Mucosa of rectum (tissue), 2 donors: ENCODE results near the gene CROCC2.

ENCODE experiments used
- H3K27ac ChIP-seq, 2 donors: one replicate each; pipeline ENCODE4 v1.7.0; 2013; ENCODE audit warnings: inconsistent platforms in 2 of 2, low read depth in 2 of 2, low read length in 2 of 2
- H3K27me3 ChIP-seq, 2 donors: one replicate each; pipeline ENCODE4 v1.7.0; 2013; ENCODE audit warnings: low read length in 2 of 2; ENCODE audit not compliant: control insufficient read depth in 2 of 2, insufficient read depth in 2 of 2
- H3K36me3 ChIP-seq, 2 donors: one replicate each; pipeline ENCODE4 v1.7.0; 2013; ENCODE audit warnings: low read length in 2 of 2; ENCODE audit not compliant: control insufficient read depth in 2 of 2, insufficient read depth in 2 of 2
- H3K4me1 ChIP-seq, 2 donors: one replicate each; pipeline ENCODE4 v1.7.0; 2013; ENCODE audit warnings: low read length in 2 of 2, mild to moderate bottlenecking in 1 of 2; ENCODE audit not compliant: control insufficient read depth in 2 of 2, insufficient read depth in 2 of 2
- H3K4me3 ChIP-seq, 2 donors: one replicate each; pipeline ENCODE4 v1.7.0; 2013; ENCODE audit warnings: low read length in 2 of 2
- H3K9ac ChIP-seq, 2 donors: one replicate each; pipeline ENCODE4 v1.7.0; 2013; ENCODE audit warnings: low read length in 2 of 2, low read depth in 1 of 2, mild to moderate bottlenecking in 1 of 2
- H3K9me3 ChIP-seq, 2 donors: one replicate each; pipeline ENCODE4 v1.7.0; 2013; ENCODE audit warnings: low read length in 2 of 2; ENCODE audit not compliant: control insufficient read depth in 2 of 2
- donor health status: healthy.
- donor health status: Normal muscosa, but diverticular disease.

Gene CROCC2

GRCh38 chr2:240900141-240900860 is 5.8 kb upstream of the CROCC2 start:
- Histone ChIP-seq H3K9ac (no peak overlapping the region), H3K4me1 (peaks cover 4 to 21% of the 10 kb centered on the region in 2 donors), H3K9me3 (no peaks in the 10 kb centered on the region)

GRCh38 chr2:240901986-240902614 is 4.0 kb upstream of the CROCC2 start:
- H3K4me1 ChIP-seq, result peaks cover 2 to 13% of the 10 kb centered on the region in 2 donors
- H3K27ac ChIP-seq, result no peak overlapping the region
- no peaks in the 10 kb centered on the region for H3K9me3 ChIP-seq
- peaks cover 11 to 21% of the 10 kb centered on the region in 2 donors for H3K27me3 ChIP-seq
- no peak overlapping the region for H3K4me3 ChIP-seq
- no peaks in the 10 kb centered on the region for H3K36me3 ChIP-seq
- no peak overlapping the region for H3K9ac ChIP-seq

More at GRCh38 chr2:240900141-240900860, 5.8 kb upstream of the CROCC2 start:
- Histone ChIP-seq H3K36me3 (no peaks in the 10 kb centered on the region), H3K4me3 (no peak overlapping the region), H3K27ac (no peak overlapping the region), H3K27me3 (peaks cover 3 to 7% of the 10 kb centered on the region in 2 donors)

GRCh38 chr2:240902615-240903041 is 3.5 kb upstream of the CROCC2 start:
- H3K27me3 ChIP-seq, result peaks cover 14 to 26% of the 10 kb centered on the region in 2 donors
- H3K27ac ChIP-seq, result no peak overlapping the region
- H3K4me1 ChIP-seq, result peaks cover 0 to 9% of the 10 kb centered on the region in 2 donors
- H3K9ac ChIP-seq, result no peak overlapping the region
- no peaks in the 10 kb centered on the region for H3K36me3 ChIP-seq
- no peak overlapping the region for H3K4me3 ChIP-seq
- H3K9me3 ChIP-seq, result no peaks in the 10 kb centered on the region

GRCh38 chr2:240903191-240904060 is 2.7 kb upstream of the CROCC2 start:
- Histone ChIP-seq H3K27me3 (peaks cover 14 to 26% of the 10 kb centered on the region in 2 donors), H3K27ac (no peak overlapping the region), H3K4me3 (no peak overlapping the region), H3K9ac (no peak overlapping the region), H3K9me3 (no peaks in the 10 kb centered on the region), H3K4me1 (peaks cover 0 to 9% of the 10 kb centered on the region in 2 donors), H3K36me3 (no peaks in the 10 kb centered on the region)

- H3K4me3 ChIP-seq, result no peak overlapping the region
- no peaks in the 10 kb centered on the region for H3K36me3 ChIP-seq
- peaks cover 14 to 29% of the 10 kb centered on the region in 2 donors for H3K27me3 ChIP-seq
- H3K9me3 ChIP-seq, result no peaks in the 10 kb centered on the region
- peaks cover 0 to 9% of the 10 kb centered on the region in 2 donors for H3K4me1 ChIP-seq
- no peak overlapping the region for H3K27ac ChIP-seq
- no peak overlapping the region for H3K9ac ChIP-seq
Measured at GRCh38 chr2:240904216-240905175, 1.6 kb upstream of the CROCC2 start.

GRCh38 chr2:240905176-240905781 is 857 bp upstream of the CROCC2 start:
- Histone ChIP-seq H3K4me1 (peaks cover 0 to 9% of the 10 kb centered on the region in 2 donors), H3K4me3 (no peak overlapping the region), H3K36me3 (no peaks in the 10 kb centered on the region), H3K27me3 (peaks cover 14 to 34% of the 10 kb centered on the region in 2 donors), H3K9me3 (no peaks in the 10 kb centered on the region), H3K27ac (no peak overlapping the region), H3K9ac (no peak overlapping the region)

GRCh38 chr2:240906911-240907590 is 915 bp downstream of the CROCC2 start:
- H3K9me3 ChIP-seq, result no peaks in the 10 kb centered on the region
- H3K27me3 ChIP-seq, result peaks cover 12 to 31% of the 10 kb centered on the region in 2 donors
- H3K4me3 ChIP-seq, result no peak overlapping the region
- H3K9ac ChIP-seq, result no peak overlapping the region
- no peaks in the 10 kb centered on the region for H3K36me3 ChIP-seq
- peaks cover 0 to 9% of the 10 kb centered on the region in 2 donors for H3K4me1 ChIP-seq
- no peak overlapping the region for H3K27ac ChIP-seq

GRCh38 chr2:240909216-240909974 is 3.3 kb downstream of the CROCC2 start:
- no peaks in the 10 kb centered on the region for H3K36me3 ChIP-seq
- no peak overlapping the region for H3K4me3 ChIP-seq
- no peak overlapping the region for H3K27ac ChIP-seq
- H3K27me3 ChIP-seq, result peaks cover 12 to 28% of the 10 kb centered on the region in 2 donors
- peaks cover 0 to 6% of the 10 kb centered on the region in 2 donors for H3K4me1 ChIP-seq
- no peaks in the 10 kb centered on the region for H3K9me3 ChIP-seq
- H3K9ac ChIP-seq, result no peak overlapping the region
